NCI-H510A treated with DMSO at 0.1 percent for 48 hours (cell line): Measurements from ENCODE around the gene STK36.
A peak's percentile ranks its signal among the peaks of the same experiment; 100 is the strongest.

ENCODE experiments used
- DNase-seq: peaks from one replicate; lab custom pipeline; 2025; lab: John Stamatoyannopoulos, UW

STK36 gene

GRCh38 chr2:218659988-218660358, 11.9 kb upstream of the STK36 start:
- DNase-seq: no peak

DNA sequence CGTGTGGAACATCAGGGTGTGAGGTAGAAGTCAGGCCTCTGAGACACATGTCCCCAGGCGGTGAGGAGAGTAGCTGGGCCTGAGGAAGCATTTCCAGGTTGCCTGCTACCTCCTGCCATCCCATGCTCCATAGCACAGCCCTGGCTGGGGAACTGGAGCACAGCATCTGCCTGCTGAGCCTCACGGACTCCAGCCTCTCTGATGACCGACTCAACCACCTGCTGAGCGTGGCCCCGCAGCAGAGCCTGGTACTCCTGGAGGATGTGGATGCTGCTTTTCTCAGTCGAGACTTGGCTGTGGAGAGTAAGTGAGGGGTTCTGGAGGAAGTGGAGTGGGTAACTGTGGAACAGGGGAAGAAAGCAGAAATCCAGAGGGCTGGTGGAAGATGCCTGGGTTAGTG, 9.5 kb upstream of the STK36 start:
- DNase-seq: no peak

DNA sequence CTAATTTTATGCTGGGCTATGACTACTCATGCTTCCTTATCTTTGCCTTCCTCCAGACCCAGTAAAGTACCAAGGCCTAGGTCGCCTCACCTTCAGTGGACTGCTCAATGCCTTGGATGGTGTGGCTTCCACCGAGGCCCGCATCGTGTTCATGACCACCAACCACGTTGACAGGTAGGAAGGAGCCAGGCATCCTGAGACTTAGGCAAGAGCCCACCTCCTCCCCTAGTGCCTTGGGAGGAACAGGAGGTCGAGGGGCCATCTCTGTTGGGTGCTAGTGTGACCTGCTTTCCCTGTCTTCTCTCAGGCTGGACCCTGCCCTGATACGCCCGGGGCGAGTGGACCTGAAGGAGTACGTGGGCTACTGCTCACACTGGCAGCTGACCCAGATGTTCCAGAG, 9.1 kb upstream of the STK36 start:
- DNase-seq: no peak

- DNase-seq: no peak
These were observed 8.0 kb upstream of the STK36 start for GRCh38 chr2:218663901-218664300.

DNA sequence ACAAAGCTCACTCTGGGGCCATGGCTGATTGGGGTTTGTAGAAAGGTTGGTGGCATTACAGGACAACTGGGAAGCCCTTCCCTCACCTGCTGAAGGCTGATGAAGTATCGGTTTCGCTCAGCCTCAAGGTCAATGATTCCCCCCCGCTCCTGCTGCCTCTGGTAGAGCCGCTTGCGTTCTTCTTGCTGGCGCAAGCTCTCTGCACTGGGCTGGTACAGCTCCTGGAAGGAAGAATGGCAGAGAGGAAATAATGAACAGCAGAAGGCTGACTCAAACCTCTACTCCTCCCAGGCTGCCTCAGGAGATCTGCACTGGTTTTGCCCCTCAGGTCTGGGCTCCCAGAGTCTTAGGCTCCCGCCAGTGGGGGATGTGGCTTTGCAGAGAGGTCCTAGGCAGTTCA, 7.2 kb upstream of the STK36 start:
- no peak for DNase-seq

DNA sequence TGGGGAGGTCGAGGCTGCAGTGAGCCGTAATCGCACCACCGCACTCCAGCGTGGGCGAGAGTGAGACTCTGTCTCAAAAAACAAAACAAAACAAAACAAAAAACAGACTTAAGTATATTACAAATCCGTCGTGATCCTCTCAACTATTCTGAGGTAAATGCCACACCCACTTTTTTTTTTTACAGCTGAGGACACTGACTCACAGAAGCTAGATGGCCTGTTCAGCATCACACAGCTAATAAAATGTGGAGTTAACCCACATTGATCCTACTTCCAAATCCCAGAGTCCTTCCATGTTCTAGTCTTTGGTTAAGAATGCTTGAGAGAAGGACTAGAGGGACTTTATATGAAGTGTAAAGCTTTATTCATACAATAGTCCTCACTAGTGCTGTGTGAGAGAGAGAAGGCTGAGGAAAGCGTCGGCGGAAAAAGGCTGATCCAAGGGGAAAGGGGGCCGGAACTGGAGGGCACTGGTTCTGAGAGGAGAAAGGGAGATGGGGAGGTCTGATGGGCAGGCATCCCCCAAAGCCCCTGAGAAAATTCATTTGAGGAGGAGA, 711 bp upstream of the STK36 start:
- DNase-seq: no peak

- DNase-seq: no peak
These were observed 7.2 kb downstream of the STK36 start for GRCh38 chr2:218679119-218679518.

- DNase-seq: no peak
These were observed 8.2 kb downstream of the STK36 start for GRCh38 chr2:218680061-218680460.

DNA sequence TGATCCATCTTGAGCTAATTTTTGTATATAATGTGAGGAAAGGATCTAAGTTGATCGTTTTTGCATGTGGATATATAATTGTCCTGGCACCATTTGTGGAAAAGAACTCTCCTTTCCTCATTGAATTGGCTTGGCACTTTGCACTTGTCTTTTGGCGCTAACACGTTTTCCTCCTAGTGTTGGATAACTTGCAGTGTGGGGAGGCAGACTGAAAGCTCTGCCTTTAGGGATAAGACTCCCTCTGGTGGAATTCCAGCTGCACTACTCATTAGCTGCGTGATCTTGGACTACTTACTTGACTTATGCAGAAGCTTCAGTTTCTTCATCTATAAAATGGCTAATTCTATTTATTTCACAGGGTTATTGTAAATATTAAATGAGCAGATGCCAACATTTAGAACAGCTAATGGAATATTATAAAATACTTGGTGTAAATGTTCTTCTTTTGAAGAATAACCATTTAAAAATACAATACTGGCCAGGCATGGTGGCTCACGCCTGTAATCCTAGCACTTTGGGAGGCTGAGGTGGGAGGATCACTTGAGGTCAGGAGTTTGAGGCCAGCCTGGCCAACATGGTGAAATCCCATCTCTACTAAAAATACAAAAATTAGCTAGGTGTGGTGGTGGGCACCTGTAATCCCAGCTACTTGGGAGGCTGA, 15.6 kb downstream of the STK36 start:
- DNase-seq: peak; percentile 80

DNA sequence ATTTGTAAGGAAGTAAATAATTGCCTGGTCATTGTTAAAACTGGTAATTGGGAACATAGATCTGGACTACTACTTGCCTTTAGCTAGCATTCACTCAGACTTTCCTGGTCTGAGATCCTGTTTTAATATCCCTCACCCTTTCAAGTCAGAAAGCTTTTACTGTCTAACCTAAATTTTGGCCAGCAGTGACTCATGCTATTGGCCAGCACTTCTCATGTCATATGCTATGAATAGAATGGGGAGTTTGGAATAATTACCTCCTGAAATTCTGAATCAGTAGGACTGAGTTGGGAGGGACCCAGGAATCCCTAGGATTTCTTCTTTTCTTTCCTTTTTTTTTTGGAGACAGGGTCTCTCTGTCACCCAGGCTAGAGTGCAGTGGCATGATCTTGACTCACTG, 19.3 kb downstream of the STK36 start:
- no peak for DNase-seq

DNA sequence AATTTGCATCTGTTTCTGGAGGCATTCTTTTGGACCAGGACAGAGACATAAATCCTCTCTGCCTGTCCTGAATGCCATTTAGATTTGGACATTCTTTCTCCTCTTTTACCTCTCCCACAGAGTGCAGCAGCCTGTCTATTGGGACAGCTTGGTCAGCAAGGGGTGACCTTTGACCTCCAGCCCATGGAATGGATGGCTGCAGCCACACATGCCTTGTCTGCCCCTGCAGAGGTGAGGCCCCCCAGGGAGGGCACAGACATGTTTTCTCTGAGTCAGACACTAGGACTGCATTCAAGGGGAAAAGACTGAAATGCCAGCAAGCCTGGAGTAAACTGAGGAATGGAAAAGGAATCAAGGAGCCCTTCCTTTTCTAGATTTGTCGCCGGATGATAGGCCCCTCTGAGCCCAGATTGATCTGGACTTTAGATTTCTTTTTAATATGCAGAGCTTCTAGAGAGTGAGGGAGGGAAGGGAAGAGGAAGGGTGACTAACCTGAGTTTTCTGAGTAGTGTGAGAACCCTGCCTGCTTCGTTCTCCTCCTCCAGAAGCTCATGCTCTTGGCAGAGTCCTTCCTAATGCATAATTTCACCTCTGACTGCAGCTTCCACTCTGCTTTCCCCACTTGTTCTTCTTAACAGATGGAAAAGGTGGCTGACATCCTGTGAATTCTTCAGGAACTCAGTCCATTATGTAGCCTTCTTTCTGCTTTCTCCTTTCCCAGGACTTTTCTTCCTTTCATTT, 22.7 kb downstream of the STK36 start:
- no peak for DNase-seq

DNA sequence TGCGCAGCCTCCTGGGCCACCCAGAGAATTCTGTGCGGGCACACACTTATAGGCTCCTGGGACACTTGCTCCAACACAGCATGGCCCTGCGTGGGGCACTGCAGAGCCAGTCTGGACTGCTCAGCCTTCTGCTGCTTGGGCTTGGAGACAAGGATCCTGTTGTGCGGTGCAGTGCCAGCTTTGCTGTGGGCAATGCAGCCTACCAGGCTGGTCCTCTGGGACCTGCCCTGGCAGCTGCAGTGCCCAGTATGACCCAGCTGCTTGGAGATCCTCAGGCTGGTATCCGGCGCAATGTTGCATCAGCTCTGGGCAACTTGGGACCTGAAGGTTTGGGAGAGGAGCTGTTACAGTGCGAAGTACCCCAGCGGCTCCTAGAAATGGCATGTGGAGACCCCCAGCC, 27.0 kb downstream of the STK36 start:
- DNase-seq: no peak

DNA sequence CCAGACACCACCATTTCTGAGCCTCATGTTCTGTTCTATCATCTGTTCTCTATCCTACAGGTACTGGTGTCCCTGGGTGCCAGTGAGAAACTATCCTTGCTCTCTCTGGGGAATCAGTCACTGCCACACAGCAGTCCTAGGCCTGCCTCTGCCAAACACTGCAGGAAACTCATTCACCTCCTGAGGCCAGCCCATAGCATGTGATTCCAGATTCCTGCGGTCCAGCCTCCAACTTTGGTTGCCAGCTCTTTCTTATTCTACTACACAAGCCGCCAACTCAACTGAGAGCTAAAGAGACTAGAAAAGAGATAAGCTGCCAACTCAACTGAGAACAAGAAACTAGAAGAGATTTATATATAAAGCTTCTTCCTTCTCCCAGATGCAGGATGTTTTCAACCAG, 29.9 kb downstream of the STK36 start:
- no peak for DNase-seq

DNA sequence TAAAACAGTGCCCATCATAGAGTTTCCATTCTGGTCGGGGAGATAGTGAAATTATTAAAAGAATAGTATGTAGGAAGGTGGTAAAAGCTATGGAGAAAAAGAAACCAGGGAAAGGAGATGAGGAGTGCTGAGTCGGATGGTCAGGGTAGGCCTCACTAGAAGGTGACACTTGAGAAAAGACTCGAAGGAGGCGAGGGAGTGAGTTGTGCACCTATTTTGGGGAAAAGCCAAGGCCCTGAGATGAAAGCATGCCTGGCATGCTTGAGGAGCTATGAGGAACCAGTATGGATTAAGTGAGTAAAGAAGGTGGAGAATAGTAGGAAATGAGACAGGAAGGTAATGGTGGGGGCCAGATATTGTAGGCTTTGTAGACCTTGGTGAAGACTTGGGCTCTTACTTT, 31.5 kb downstream of the STK36 start:
- DNase-seq: no peak

DNA sequence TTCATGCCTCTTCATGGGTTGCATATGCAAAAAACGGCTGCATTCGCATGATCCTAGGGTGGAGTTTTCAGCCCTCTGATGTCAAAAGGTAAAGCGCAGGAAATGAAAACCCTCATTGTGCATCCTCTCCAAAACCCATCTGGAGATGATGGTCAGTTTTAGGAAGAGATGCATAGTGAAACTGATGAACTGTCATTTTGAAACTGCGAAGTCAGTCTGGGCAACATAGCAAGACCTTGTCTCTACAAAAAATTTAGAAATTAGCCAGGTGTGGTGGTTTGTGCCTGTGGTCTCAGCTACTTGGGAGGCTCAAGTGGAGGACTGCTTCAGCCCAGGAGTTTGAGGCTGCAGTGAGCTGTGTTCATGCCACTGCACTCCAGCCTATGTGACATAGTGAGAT, 36.2 kb downstream of the STK36 start:
- no peak for DNase-seq

GRCh38 chr2:218709908-218710307, 38.0 kb downstream of the STK36 start:
- DNase-seq: no peak

DNA sequence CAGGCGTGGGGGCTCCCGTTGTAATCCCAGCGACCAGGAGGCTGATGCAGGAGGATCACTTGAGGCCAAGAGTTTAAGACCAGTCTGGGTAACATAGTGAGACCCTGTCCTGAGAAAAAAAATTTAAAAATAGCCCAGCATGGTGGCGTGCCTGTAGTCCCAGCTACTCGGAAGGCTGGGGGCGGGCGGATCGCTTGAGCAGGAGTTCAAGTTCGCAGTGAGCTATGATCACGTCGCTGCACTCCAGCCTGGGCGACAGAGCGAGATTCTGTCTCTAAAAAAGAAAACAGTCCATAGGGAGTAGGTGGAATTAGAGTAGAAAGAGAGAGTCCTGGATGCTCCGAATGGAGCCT, 38.4 kb downstream of the STK36 start:
- no peak for DNase-seq

DNA sequence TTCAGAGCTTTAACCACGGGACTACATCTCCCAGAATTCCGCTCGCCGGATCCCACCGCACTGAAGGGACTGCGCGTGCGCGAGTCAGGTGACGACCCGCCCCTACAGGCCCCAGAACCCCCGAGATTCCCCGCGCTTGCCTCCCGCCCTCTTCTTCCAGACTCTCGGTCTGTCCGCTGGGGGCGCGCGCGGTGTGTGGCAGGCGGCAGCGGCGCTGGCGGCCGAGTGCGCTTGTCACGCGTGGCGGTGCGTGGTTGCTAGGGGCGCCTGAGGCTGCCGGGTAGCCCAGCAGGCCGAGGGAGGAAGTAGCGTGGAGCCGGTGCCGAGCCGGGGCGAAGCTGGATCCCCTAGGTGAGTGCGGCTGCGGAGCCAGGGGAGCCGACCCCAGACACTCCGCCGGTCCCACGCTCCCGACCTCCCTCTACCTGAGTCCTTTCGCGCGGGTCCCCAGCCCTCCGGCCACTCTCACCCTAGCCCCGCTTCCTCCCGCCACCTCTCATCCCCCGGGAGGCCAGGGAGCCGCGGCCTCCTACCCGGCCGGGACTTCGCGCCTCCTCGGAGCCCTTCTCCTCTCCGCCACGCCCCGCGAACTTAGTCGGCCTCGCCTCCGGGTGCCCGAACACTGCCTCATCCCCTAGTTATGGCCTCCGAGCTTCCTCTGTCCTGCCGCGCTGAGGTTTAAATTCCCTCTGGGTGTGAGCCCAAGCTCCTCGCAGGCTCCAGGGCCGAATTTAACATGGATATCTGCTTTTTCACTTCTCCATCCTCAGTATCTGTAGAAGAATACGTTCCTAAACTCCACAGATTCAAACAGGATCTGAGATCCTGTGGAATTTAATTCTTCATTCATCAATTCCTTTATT, 39.0 kb downstream of the STK36 start, which contains the start of gene TTLL4:
TSS of gene TTLL4 (plus strand) at position 149 of the 863 bp plus-strand sequence. CDS start 26,842 bp downstream, outside the sequence.
- peak; percentile 93 for DNase-seq

- peak; percentile 19 for DNase-seq
These were observed 39.7 kb downstream of the STK36 start for GRCh38 chr2:218711550-218711929.

GRCh38 chr2:218713922-218714321, 42.0 kb downstream of the STK36 start:
- no peak for DNase-seq

DNA sequence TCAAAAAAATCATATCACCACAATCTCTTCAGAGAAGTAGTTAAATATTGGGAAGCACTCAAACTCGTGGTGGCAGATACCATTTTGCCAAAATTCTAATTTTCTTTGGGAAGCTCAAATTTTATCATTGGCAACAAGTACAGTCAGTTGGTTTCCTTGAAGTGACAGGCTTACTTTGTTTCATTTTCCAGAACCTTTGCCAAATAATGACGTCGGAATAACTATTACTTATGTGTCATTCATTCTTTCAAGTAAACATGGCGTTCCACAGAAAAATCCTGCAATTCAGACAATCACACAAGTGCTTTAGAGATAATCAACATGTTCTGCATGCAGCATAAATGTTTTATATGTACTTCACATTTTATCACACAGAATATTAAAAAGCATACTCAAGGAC, 44.2 kb downstream of the STK36 start:
- DNase-seq: no peak

DNA sequence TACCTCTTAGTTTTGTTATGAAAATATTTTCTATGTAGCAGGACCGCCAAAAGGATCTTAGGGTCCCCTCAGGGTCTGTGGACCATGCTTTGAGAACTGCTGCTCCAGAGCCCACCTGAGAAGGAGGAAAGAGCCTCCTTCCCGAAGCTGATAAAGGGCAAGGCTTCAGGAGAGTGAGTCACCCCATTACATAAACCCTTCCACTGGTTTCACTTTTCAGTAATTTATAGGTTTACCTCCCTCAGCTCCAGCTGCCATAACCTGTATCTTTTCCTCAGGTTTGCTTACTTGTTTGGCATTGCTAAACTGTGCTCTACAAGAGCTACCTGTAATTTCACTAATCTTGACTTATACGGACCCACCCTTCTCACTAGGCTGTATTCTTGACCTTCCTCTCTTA, 45.4 kb downstream of the STK36 start:
- DNase-seq: no peak

- DNase-seq: no peak
These were observed 46.2 kb downstream of the STK36 start for GRCh38 chr2:218718058-218718457.
